Stimulated activated naive B cell treated with anti-CD40 and anti-IgM and Interleukin-4, amounts not matched to agents 10 μg/mL and 1 μg/mL and 100 μg/mL, for 72 hours (primary cell): ENCODE results near the gene LSP1.

Experiments used
- ATAC-seq, 2 donors: fragments of 150-1000 bp; cut with Tn5 transposase; replicated peaks; 2 replicates each; pipeline ENCODE4 v1.10.0; 2021; ENCODE audit warnings: moderate library complexity in 1 of 2
- DNase-seq: peaks from one replicate; pipeline ENCODE4 v3.0.0; 2021
- H3K27ac Mint-ChIP-seq: one replicate; pipeline ENCODE4 v1.8.0; 2022; ENCODE audit warnings: mild to moderate bottlenecking, mixed read lengths
- H3K27me3 Mint-ChIP-seq, 2 donors: one replicate each; pipeline ENCODE4 v1.8.0; 2022; ENCODE audit warnings: mixed read lengths in 2 of 2
- H3K36me3 Mint-ChIP-seq, 2 donors: one replicate each; pipeline ENCODE4 v1.8.0; 2022; ENCODE audit warnings: mixed read lengths in 2 of 2, mild to moderate bottlenecking in 1 of 2
- H3K4me1 Mint-ChIP-seq, 2 donors: one replicate each; pipeline ENCODE4 v1.8.0; 2022; ENCODE audit warnings: mixed read lengths in 2 of 2, mild to moderate bottlenecking in 1 of 2
- H3K4me3 Mint-ChIP-seq, 2 donors: one replicate each; pipeline ENCODE4 v1.8.0; 2022; ENCODE audit warnings: mild to moderate bottlenecking in 2 of 2, mixed read lengths in 2 of 2, moderate library complexity in 1 of 2
- H3K9me3 Mint-ChIP-seq, 2 donors: one replicate each; pipeline ENCODE4 v1.8.0; 2022; ENCODE audit warnings: mixed read lengths in 2 of 2, mild to moderate bottlenecking in 1 of 2

Gene LSP1

DNA sequence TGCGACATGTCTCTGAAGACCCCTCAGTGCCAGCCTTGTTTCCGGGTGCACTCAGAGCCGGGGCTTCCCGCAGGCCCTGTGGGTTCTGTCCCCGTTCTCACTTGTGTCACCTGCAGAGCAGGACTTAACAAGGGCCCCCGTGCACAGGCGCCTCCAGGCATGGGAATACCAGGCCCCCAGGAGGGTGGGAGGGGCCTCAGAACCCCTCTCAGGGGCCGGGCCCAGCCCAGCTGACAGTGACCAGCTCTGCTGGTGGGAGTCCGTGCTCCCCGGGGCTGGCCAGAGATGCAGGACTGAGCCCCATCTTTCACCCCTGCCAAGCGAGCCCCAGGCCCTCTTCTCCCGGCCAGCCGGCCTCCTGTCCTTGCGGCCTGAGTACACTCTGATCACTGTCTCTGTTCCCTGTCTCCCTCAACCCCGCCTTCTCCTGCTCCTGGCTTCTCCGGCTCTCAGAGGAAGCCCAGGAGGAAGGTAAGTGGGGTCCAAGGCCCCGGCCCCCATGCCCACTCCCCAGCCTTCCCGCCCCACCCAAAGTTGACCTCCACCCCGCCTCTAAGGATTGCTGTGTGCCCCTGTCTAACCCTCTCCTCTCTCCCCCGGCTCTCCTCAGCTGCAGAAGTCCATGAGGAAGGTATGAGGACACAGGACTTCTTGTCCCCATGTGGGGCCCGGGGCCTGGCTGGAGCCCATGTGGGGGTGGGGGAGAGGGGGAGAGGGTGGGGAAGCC is 71.9 kb downstream of the LSP1 start:
- H3K36me3 Mint-ChIP-seq: no peaks in the 10 kb centered on the region
- no peaks in the 10 kb centered on the region for H3K9me3 Mint-ChIP-seq
- peaks cover 7 to 9% of the 10 kb centered on the region in 2 donors for H3K4me1 Mint-ChIP-seq
- H3K27ac Mint-ChIP-seq: no peak overlapping the region
- ATAC-seq (no peak), DNase-seq (no peak)
- H3K27me3 Mint-ChIP-seq: peaks cover 24 to 57% of the 10 kb centered on the region in 2 donors
- no peak overlapping the region for H3K4me3 Mint-ChIP-seq

DNA sequence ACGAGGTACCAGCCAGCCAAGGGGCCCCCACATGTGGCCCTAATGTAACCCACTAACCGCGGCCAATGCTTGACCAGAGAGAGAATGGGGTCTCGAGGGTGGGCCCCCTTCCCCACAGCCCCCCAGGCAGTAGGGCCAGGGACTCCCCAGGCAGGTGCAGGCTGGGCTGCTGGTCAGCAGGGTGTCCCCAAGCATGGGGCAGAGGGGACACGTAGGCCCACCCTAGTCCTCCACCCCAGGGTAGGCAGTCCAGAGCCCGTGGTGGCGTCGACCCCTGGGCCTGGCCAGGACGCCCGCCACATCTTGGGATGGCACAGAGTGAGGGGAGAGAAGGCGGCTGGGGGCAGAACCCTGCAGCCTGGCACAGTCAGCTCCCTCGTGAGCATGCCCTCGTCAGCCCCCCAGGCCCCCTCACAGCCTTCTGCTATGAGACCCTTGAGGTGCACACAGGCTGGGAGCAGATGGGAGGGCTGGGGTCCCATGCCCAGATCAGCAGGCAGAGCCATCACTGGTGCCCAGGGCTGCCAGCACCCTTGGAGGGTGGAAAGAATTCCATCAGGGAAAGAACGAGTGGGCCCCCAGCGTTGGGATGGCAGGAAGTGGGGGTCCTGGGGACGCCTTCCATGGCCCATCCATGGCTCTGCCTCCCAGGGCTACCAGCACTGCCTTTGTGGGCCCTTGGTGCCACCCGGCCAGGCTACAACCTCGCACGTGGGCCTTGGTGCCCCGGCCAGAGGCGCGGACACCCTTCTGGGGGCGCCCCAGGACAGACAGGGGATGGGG is 72.7 kb downstream of the LSP1 start:
- H3K4me1 Mint-ChIP-seq: peaks cover 7 to 9% of the 10 kb centered on the region in 2 donors
- ATAC-seq: no peak
- no peak overlapping the region for H3K4me3 Mint-ChIP-seq
- no peak for DNase-seq
- H3K27ac Mint-ChIP-seq: no peak overlapping the region
- no peaks in the 10 kb centered on the region for H3K9me3 Mint-ChIP-seq
- peaks cover 25 to 60% of the 10 kb centered on the region in 2 donors for H3K27me3 Mint-ChIP-seq
- H3K36me3 Mint-ChIP-seq: no peaks in the 10 kb centered on the region

DNA sequence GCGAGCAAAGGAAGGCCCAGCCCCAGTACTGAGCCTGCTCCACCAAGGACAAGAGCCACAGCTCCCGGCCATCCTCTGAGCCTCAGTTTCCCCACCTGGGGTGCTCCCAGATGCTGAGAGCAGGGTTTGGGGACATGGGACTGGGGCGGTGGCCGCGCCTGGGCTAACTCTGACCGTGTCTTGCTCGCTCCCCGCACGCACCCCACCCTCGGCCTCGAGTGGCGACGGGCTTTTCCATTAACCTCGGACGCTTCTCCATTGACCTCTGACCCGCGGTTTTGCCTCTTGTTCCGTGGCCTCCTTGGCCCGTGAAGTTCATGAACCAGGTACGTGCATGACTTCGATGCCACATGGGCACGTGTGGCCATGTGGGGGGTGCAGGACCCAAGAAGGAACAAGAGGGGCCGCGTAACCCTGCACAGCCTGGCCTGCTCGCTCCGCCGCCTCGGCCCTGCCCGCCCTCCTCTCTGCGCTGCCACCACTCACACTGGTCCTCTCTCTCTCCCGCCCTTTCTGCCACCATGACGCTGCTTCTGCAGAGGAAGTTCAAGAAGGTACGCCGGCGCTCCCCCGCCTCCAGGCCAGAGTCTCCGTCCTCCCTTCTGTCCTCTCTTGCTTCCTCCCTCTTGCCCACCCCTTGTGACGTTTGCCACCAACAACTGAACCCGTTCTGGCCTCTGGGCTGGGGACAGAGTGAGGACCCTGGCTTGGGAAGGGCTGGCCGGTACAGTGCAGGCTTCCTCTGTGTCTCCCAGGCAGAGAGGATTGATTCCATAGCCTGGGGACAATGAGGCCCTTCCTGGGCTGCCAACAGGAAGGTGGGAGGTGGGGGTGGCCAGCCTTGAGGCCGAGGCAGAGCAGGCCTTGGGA is 73.5 kb downstream of the LSP1 start:
- H3K4me3 Mint-ChIP-seq: no peak overlapping the region
- H3K4me1 Mint-ChIP-seq: peaks cover 7 to 9% of the 10 kb centered on the region in 2 donors
- H3K9me3 Mint-ChIP-seq: no peaks in the 10 kb centered on the region
- H3K27ac Mint-ChIP-seq: no peak overlapping the region
- peaks cover 26 to 62% of the 10 kb centered on the region in 2 donors for H3K27me3 Mint-ChIP-seq
- H3K36me3 Mint-ChIP-seq: no peaks in the 10 kb centered on the region
- ATAC-seq: peak in 1 of 2 donors; percentile 41
- no peak for DNase-seq

DNA sequence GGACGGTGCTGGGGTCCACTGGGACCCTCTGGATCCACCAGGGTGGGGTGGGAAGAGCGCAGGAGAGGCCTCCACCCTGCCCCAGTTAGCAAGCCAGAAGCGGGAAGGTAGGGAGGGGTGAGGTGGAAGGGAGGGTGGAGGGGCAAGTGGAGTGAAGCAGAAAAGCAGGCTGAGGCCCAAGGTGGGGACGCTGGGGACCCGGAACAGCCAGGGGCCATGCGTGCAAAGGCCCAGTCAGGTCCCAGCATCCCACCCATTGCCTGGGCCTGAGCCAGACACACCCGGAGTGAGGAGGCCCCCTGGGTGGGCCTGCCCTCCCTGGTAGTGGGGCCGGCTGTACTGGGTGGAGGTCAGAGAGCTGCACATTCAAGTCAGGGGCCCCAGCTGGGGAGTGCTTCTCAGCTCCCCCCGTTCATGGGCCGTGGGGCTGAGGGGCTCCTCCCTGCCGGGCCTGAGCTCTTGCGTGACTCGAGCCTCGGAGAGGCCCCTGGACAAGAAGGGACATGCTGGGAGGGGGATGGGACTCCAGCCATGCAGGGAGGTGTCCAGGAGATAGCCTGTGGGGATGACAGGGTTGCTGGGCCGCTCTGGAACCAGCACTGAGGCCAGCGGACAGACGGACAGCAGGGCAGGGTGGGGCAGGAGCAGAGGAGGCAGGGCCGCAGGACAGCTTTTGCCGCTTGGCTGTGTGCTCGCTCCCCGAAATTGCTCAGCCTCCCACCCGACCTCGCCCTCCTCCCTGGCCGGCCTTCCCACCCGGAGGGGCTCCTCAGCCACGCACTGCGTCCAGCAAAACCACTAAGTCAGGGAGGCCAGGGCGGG is 74.4 kb downstream of the LSP1 start:
- Mint-ChIP-seq H3K4me1 (peaks cover 9 to 14% of the 10 kb centered on the region in 2 donors), H3K27ac (no peak overlapping the region), H3K9me3 (no peaks in the 10 kb centered on the region), H3K4me3 (no peak overlapping the region), H3K27me3 (peaks cover 32 to 61% of the 10 kb centered on the region in 2 donors), H3K36me3 (no peaks in the 10 kb centered on the region)
- ATAC-seq (no peak), DNase-seq (no peak)

DNA sequence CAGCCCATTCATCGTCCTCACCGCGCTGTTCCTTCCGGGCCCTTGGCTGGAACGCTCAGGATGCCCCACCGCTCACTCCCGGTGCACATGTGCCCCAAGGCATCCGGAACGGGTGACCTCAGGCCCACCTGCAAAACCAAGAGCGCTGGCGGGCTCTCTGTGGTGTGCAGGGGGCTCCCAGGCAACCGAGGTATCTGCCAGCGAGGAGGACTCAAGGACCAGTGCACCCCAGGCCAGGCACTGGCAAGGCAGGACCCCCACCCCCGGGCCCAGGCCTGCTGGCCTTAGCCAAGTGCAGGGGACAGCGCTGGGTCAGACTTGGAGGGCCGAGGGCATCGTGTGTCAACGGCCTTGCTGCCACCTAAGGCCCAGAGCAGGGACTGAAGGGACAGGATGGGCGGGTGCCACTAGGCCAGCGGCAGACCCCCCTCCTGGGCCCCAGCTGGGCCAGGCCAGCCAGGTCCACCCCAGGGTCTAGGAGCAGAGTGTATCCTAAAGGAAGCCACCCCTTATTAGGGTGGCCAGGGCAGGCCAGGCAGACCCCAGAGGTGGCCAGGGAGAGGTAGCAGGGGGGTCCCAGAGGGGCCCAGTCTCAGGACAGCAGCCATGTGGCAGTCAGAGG is 75.1 kb downstream of the LSP1 start:
- ATAC-seq: no peak
- H3K9me3 Mint-ChIP-seq: no peaks in the 10 kb centered on the region
- H3K27me3 Mint-ChIP-seq: peaks cover 34 to 60% of the 10 kb centered on the region in 2 donors
- peaks cover 8 to 10% of the 10 kb centered on the region in 2 donors for H3K4me1 Mint-ChIP-seq
- no peak overlapping the region for H3K27ac Mint-ChIP-seq
- H3K4me3 Mint-ChIP-seq: no peak overlapping the region
- DNase-seq: no peak
- no peaks in the 10 kb centered on the region for H3K36me3 Mint-ChIP-seq

DNA sequence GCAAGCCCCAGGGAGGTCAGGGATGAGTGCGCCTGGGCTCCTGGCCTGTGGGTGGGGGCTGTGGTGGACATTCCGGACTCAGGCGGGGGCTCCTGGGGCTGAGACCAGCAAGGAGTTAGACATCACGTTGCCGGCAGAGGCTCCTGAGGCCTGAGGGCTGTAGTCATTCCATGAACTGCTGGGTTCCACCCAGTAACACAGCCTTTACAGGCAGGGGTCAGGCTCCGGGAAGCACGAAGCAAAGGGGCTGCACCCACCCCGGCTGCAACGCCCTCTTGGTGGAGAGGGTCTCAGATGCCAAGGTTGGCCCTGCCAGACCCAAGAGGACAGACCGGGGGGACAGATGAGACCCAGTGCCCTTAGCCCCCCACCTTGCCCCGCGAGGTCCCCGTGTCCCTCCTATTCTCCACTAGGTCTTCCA is 75.6 kb downstream of the LSP1 start:
- no peak overlapping the region for H3K4me3 Mint-ChIP-seq
- H3K27me3 Mint-ChIP-seq: peaks cover 39 to 60% of the 10 kb centered on the region in 2 donors
- DNase-seq: no peak

DNA sequence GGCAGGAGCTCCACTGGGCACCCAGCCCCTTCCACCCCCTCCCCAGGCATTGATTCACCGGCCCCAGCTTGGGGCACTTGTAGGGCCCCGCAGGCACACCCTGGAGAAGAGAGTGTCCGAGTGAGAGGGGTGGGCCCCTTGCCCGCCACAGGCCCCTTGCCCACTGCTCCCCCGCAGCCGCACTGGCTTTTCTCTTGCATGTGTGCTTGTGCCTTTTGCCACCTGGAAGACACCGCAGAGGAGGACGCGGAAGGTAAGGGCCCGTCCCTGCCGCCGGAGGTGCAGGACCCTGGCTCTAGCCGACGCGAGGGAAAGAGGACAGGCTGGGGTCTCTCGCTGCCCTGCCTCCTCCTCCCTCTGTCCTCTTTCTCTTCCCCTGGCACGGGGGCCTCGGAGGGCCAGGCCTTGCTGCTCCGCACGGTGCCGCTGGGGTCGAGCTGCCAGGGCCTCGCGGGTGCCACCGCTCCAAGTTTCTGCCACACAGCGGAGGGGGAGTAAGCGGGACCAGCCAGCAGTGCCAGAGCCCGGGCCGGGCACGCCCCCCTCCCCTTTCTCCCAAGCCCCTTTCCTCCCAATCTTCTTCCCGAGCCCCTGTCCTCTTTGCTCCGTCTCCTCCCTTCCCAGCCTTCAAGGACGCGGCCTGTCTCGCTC is 76.1 kb downstream of the LSP1 start:
- no peak overlapping the region for H3K27ac Mint-ChIP-seq
- no peak for ATAC-seq
- H3K9me3 Mint-ChIP-seq: no peaks in the 10 kb centered on the region
- H3K27me3 Mint-ChIP-seq: peaks cover 36 to 59% of the 10 kb centered on the region in 2 donors
- H3K4me1 Mint-ChIP-seq: peaks cover 5 to 10% of the 10 kb centered on the region in 2 donors
- no peak for DNase-seq
- H3K36me3 Mint-ChIP-seq: peaks cover 0 to 2% of the 10 kb centered on the region in 2 donors
- no peak overlapping the region for H3K4me3 Mint-ChIP-seq

More for the DNA sequence above, 75.6 kb downstream of the LSP1 start:
- ATAC-seq: no peak
- Mint-ChIP-seq H3K4me1 (peaks cover 8 to 10% of the 10 kb centered on the region in 2 donors), H3K27ac (no peak overlapping the region), H3K36me3 (no peaks in the 10 kb centered on the region), H3K9me3 (no peaks in the 10 kb centered on the region)

DNA sequence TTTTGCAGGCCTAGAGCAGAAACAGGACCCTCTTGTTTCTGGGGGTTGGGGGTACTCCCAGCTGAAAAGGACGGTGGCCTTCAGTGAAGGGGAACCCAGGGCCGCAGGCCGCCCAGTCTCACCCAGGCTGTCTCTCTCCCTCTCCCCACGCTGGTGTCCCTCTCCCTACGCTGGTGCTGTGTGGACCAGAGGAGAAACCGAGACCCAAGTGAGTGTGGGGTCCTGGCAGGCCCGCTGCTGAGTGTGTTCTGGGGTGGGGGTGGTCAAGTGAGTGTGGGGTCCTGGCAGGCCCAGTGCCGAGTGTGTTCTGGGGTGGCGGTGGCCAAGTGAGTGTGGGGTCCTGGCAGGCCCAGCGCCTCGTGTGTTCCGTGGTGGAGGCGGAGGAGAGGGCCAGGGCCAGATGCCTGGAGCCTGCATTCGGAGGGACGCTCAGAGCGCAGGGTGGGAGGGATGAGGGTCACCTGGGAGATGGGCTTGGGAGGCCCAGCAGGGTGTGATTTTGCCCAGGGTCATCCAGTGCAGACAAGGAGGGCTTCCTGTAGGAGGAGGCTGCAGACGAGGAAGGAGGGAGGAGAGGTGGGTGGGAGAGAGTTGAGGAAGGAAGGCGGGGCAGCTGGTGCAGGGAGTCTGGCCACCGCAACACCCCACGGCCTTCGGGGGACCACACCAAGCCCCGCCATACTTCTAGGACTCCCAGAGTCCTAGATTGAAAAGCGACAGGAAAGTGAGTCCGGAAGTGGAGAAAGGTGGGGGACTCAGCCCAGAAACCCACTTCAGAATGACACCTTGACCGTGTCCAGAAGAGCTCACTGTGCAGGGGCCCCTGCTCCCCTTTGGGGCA is 77.0 kb downstream of the LSP1 start:
- peaks cover 0 to 2% of the 10 kb centered on the region in 2 donors for H3K36me3 Mint-ChIP-seq

DNA sequence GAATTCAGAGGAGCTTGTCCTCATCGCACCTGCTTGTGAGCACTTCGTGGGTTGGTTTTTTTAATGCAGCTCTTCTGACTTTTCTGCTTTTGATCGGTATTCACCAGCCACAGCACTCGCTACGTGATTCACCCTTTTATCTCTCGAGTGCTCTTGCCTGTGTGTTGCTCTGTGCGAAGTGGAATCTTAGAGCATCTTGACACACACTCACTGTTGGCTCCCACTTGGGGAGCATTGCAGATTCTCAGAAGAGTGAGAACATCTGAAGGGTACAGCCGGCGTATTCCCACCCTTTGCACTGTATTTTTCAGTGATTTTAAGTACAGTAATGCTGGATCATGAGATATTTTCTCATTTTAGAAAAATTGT is 77.6 kb downstream of the LSP1 start:
- H3K36me3 Mint-ChIP-seq: peaks cover 0 to 2% of the 10 kb centered on the region in 2 donors
- H3K27ac Mint-ChIP-seq: no peak overlapping the region
- peaks cover 38 to 58% of the 10 kb centered on the region in 2 donors for H3K27me3 Mint-ChIP-seq
- peaks cover 5 to 10% of the 10 kb centered on the region in 2 donors for H3K4me1 Mint-ChIP-seq
- ATAC-seq (no peak), DNase-seq (no peak)
- H3K9me3 Mint-ChIP-seq: no peaks in the 10 kb centered on the region
- no peak overlapping the region for H3K4me3 Mint-ChIP-seq

More for the DNA sequence above, 77.0 kb downstream of the LSP1 start:
- no peak for ATAC-seq
- H3K27ac Mint-ChIP-seq: no peak overlapping the region
- H3K4me3 Mint-ChIP-seq: no peak overlapping the region
- H3K4me1 Mint-ChIP-seq: peaks cover 5 to 10% of the 10 kb centered on the region in 2 donors
- no peak for DNase-seq
- peaks cover 38 to 58% of the 10 kb centered on the region in 2 donors for H3K27me3 Mint-ChIP-seq
- H3K9me3 Mint-ChIP-seq: no peaks in the 10 kb centered on the region

DNA sequence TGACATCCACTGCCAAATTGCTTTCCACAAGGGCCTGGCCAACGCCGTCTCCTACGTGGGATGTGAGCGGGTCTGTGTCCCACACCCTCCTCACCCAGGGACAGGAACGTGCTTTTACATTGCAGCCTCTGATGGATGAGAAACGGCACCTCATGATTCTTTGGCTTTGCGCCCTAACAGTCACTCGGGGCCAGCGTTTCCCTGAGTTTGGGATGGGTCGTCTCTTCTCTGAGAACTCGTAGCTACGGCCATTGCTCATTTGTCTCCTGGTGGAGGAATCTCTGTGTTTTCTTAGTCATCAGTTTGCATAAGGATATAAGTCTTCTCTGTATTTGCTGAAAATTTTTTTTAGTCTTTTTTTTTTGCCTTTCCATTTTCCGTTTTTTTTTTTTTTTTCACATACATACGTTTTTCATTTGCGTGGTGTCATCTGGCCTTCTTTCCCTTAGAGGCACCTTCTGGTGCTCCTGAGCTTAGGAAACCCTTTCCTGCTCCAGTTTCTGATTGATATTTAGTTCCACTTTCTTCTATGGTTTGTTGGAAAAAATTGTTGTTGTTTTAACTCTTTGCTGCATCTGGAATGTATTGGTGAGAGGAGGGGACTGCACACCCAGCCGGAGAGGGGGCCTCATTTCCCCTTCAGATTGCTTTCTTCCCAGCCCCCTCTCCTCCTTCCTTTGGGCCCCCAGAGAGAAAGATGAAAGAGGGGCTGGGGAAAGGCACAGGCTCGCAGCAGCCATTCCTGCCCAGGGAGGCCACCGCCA is 78.6 kb downstream of the LSP1 start:
- Mint-ChIP-seq H3K9me3 (no peaks in the 10 kb centered on the region), H3K4me3 (no peak overlapping the region), H3K4me1 (peaks cover 4 to 7% of the 10 kb centered on the region in 2 donors), H3K27ac (no peak overlapping the region), H3K27me3 (peaks cover 34 to 47% of the 10 kb centered on the region in 2 donors), H3K36me3 (peaks cover 0 to 2% of the 10 kb centered on the region in 2 donors)
- no peak for ATAC-seq
- DNase-seq: no peak

DNA sequence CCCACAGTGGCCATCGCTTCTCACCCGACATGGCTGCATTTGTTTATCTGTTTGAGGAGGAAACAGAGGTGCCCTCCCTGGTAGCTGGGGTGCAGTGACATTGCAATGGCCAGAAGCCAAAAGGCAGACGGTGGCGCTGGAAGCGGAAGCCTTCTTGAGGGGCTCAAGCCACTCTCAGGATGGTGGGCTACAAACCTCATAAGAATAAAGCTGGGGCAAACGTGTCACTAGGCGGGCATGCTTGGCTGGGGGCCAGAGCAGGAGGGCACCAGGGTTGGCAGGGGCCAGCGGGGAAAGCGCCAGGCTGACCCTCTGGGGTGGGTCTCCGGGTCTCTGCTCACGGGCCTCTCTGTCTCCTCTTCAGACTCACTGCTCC is 79.2 kb downstream of the LSP1 start:
- peaks cover 31 to 43% of the 10 kb centered on the region in 2 donors for H3K27me3 Mint-ChIP-seq
- H3K4me3 Mint-ChIP-seq: no peak overlapping the region
- no peak for DNase-seq
- no peak overlapping the region for H3K27ac Mint-ChIP-seq
- H3K4me1 Mint-ChIP-seq: peaks cover 2 to 4% of the 10 kb centered on the region in 2 donors
- no peak for ATAC-seq
- peaks cover 0 to 2% of the 10 kb centered on the region in 2 donors for H3K36me3 Mint-ChIP-seq
- no peaks in the 10 kb centered on the region for H3K9me3 Mint-ChIP-seq
